Fibroblast of skin of scalp (primary cell): ENCODE measurements around the gene CLDN22. TPM values are rescaled to one million over a fixed set of nuclear protein-coding genes. Genes with fewer than 3 reads are reported as not detected.
A peak's percentile ranks its signal among the peaks of the same experiment; 100 is the strongest.

Source experiments
- DNase-seq: peaks from one replicate; pipeline ENCODE4 v3.0.0-alpha.2; 2013
- polyA plus RNA-seq, 2 experiments: library from polyadenylated mRNA; unstranded; fragments of 120-200 nt; gene quantifications; one replicate each; pipeline ENCODE4 v1.2.1, GENCODE V29; 2013; ENCODE audit not compliant: insufficient read length in 2 of 2

Gene CLDN22
- 0.43 TPM for polyA plus RNA-seq (2013, experiment 1 of 2; ENCODE audit: insufficient read length)
- 0.16 TPM for polyA plus RNA-seq (2013, experiment 2 of 2; ENCODE audit: insufficient read length)

DNA sequence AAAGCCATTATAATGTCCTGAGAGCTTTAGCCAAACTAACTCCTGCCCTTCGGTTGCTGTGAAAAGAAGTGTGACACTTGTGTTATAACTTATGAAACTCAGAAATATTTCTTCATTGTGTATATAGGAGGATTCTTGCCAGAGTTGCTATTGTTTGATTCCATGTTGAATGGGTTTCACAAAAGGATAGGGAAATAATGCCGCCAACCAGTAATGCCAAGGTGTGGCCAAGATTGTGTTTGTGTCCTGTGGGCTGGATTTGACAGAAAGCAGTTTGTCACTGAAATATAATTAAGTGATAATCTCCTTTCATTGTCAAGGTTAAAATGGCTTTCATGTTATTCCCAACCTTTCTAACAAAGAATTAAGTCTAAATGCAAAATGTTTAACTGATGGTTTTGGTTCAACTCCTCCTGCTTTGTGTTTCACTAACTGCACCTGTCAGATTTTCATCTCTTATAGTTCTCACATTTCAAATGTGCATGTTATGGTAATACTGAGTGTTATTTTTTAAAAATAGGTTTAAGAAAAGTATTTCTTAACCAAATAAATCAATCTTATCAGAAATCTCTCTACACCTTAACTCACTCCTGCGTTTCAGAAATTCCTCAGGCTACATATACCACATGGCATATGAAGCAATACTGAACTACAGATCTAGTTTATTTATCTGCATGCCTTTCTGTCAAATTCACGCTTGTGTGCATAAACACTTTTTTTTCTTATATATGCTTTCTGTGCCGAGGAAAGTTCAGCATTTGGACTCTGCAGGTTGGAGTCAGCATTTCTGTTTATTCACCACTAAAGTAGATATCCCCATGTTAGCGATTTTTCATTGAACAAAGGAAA, at the start of gene CLDN22:
Gene CLDN22 (minus strand): TSS at position 66 of the 849 bp plus-strand sequence. CDS start 58 bp downstream, at position 8.
- DNase-seq, result no peak

DNA sequence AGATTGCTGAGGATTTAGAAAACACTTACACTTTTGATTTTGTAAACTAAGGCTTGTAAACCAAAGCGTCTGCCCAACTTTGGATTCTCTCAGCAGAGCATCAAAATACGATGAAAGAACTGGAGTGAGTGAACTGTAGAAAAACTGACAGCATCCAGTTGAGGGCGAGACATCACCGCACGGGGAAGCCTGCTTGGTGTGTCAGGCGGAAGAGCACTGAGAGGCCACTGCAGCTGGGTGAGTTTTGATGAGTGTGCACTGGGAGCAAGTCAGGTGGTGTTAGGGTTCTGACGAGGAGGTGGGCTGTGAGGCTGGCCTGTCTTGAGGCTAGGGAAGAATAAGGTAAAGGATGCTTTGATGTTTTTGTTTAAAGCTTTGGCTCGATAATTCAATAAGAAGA, 49.0 kb upstream of the CLDN22 start:
- no peak for DNase-seq

DNA sequence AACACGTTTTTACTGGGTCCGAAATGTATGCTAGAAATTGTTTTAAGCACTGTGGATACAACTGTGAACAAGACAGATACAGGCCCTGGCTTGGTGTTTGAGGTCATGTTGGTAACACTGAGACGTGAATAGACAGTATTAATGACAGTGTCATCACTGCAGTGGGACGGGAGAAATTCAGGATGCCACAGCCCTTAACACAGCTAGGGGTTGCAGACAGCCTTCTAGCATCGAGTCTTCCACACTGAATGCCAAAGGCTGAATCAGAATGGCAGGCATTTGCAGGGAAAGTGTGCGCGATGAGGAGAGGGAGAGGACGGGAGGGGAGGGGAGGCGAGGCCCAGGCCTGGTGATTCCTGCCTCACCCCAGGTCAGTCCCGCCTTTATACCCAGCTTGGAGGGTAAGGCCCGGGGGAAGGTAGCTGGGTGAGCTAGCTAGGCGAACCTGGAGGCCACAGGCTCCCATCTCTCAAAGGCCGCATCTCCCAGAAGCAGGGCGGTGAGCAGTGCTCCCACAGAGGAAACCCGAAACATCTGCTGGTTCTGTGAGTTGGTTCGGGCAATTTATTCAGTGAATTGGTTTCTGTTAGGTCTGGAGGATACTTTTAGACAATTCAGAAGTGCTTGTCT, 46.2 kb upstream of the CLDN22 start:
- DNase-seq, result peak; percentile 9

- DNase-seq, result no peak
Observed at GRCh38 chr4:183364025-183364424, 43.9 kb upstream of the CLDN22 start.

GRCh38 chr4:183362916-183363542, 43.0 kb upstream of the CLDN22 start:
- peak; percentile 24 for DNase-seq

DNA sequence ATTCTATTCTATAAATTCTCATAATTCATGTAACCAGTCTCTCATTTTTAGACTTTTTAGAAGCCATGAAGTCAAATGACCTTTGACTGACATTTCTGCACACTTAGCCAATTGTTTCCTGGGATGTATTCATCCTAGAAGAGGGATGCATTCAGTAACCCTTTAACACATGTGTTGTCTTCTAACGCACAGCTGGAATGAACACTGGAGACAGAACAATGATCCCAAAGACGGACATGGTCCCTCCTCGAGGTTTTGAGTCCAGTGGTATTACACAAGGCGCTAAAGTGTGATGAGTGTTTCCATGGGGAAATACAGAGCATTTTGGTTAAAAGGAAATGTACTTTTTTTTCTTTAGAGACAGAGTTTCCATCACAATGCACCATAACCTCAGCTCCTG, 42.0 kb upstream of the CLDN22 start:
- no peak for DNase-seq

- peak; percentile 67 for DNase-seq
Observed at GRCh38 chr4:183360161-183360919, 40.3 kb upstream of the CLDN22 start.

DNA sequence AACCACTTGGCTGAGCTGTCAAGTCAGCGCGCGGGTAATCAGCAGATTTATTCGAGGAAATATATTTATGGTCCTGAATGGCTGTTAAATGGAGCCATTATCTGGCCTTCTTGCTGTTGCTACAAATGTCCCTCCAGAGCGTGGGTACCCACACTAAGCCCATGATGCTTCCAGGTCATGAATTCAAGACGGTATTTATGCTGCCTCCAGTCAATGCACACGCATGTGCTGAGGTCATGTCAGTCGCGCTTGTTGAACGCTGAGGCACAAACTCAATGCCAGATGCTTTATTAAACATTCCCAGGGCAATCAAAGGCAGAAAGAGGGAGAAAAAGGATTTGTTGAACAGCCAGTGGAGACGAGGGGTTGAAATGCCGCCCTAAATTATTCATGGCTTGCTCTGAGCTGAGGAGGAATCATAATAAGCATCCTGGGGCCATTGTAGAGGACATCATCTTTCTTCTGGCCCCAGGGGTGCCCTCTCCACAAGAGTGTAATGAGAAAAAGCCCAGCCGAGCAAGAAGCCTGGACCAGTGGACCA, 38.2 kb upstream of the CLDN22 start:
- no peak for DNase-seq

DNA sequence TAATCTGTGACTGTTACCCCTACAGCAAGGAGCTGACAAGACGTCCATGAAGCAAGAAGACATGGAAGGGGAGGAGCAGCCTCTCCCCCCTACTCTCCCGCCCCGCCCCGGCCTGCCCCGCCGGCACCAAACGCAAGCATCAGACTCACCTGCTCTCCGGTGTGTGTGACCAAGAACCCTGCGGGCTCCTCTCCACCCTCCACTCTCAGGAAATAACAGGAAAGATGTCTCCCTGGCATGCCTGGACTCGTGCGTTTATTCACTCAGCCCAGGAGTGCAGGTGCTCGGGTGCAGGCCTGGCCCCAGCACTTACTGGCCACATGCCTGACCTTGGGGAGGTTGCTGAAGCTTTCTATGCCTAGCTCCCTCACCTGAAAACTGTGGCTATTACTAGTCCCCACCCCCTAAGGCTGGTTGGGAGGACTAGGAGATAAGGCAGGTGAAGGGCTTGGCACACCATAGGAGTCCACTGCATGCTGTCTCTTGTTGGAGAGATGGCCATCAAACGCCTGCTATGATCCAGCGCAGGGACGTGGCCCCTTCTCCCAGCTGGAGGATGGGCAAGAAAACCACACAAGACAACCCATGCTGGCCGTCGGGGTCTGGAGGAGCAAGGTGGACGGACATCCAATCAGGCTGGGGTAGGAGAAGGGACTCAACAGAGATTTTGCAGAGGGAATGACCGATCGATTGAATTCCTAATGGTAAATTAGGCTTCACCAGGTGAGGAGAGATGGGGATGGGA, 37.0 kb upstream of the CLDN22 start:
- DNase-seq, result no peak

GRCh38 chr4:183356173-183356830, 36.2 kb upstream of the CLDN22 start:
- DNase-seq, result no peak

DNA sequence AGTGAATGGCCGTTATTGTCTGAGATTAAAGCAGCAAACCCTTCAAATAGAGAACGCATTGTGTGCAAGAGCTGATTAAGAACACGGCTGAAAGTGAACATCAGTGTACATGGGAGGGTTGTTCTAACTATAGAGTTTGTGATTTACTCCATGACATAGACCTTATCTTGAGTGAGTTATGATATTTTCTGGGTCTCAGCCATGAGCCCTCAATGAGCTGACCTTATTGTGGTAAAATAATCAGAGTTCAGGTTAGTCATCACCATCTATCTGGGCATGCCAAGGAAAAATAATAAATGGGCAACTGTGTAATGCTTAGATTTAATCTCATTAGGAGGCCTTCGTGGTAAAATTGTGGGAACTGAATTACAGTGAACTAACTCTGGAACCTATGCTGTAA, 35.3 kb upstream of the CLDN22 start:
- peak; percentile 51 for DNase-seq

- DNase-seq, result no peak
Observed at GRCh38 chr4:183354219-183354618, 34.1 kb upstream of the CLDN22 start.

DNA sequence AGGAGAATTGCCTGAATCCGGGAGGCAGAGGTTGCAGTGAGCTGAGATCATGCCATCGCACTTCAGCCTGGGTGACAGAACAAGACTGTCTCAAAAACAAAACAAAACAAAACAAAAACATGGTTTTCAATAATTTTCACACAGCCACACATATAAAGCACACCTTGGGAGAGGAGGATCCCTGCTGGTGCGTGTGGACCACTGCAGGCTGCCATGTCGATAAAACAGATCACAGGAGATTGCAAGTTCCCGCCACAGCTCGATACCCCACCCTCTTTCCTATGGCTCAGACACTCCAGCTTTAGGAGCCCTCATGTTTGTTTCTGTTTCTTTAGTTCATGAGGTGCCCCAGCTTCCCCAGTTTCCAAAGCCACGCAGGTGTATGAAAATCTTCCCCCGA, 33.5 kb upstream of the CLDN22 start:
- DNase-seq, result no peak

DNA sequence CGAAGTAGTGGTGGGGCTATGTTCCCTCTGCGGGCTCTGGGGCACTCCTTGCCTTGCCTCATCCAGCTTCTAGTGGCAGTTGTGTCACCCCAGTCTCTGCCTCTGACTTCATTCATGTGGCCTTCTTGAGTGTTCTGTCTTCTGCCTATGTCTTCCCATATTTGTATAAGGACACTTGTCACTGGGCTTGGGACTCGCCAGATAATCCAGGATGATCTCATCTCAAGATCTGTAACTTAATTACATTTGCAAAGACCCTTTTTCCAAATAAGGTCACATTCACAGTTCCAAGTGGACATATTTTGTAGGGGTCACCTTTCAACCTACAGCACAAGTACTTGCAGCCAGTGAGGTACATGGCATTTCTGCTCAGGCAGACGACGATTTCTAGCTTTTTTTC, 32.5 kb upstream of the CLDN22 start:
- no peak for DNase-seq

GRCh38 chr4:183350317-183351071, 30.4 kb upstream of the CLDN22 start:
- peak; percentile 67 for DNase-seq

DNA sequence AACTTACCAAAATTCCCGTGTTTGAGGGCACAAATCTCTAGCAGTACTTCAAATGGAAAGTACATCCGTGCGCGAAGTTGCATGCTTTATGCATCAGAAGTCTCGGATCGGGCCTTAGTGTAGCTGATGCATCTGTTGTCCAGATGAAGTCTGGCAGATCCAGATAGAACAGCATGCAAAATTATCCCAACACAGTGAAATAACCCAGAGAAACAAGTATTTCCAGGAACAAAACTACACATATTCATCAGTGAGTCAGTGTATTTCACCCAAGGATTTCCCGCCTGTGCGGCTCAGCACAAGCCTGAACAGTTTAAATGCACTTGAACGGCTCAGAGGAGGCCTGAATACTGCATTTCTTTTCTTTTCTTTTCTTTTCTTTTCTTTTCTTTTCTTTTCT, 29.6 kb upstream of the CLDN22 start:
- peak; percentile 76 for DNase-seq

GRCh38 chr4:183348706-183349659, 28.9 kb upstream of the CLDN22 start:
- peak; percentile 97 for DNase-seq

- no peak for DNase-seq
Observed at GRCh38 chr4:183348136-183348535, 28.1 kb upstream of the CLDN22 start.

DNA sequence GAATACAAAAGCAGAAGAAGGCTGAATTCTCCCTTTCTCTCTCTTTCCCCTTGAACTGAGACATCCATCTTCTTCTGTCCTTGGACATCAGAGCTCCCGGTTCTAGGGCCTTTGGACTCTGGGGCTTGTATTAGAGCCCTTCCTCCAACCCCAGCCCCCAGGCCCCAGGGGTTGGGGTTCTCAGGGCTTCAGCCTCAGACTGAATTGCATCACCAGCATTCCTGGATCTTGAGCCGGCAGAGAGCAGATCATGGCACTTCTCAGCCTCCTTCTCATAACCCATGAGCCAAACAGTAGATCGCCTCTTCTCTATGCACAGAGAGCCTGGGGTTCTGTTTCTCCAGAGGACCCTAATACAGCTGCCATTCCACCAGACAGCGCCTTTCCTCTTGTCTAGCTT, 27.5 kb upstream of the CLDN22 start:
- peak; percentile 65 for DNase-seq
